Endodermal cell (in vitro differentiated cells): ENCODE results near the gene CCR5AS.

Experiments
- DNase-seq: peaks from one replicate; pipeline ENCODE4 v3.0.0-alpha.2; 2017
- H3K27ac ChIP-seq: 2 replicates; pipeline ENCODE4 v1.5.1; 2013; ENCODE audit warnings: mild to moderate bottlenecking, low read depth, low read length, moderate library complexity
- H3K27me3 ChIP-seq: 2 replicates; pipeline ENCODE4 v1.6.1; 2013; ENCODE audit warnings: mild to moderate bottlenecking, low read length, moderate library complexity; ENCODE audit not compliant: insufficient read depth, control insufficient read depth, poor library complexity, severe bottlenecking
- H3K36me3 ChIP-seq: 2 replicates; pipeline ENCODE4 v1.7.0; 2013; ENCODE audit warnings: mild to moderate bottlenecking, low read length, moderate library complexity; ENCODE audit not compliant: control insufficient read depth, insufficient read depth
- H3K4me1 ChIP-seq: one replicate; pipeline ENCODE4 v1.7.0; 2013; ENCODE audit warnings: low read length; ENCODE audit not compliant: control insufficient read depth, insufficient read depth
- H3K4me3 ChIP-seq: 2 replicates; pipeline ENCODE4 v1.5.1; 2013; ENCODE audit warnings: mild to moderate bottlenecking, low read length, moderate library complexity
- H3K9ac ChIP-seq: 2 replicates; pipeline ENCODE4 v1.6.1; 2013; ENCODE audit warnings: mild to moderate bottlenecking, low read length, moderate library complexity; ENCODE audit not compliant: poor library complexity, severe bottlenecking; ENCODE audit errors: extremely low read depth
- H3K9me3 ChIP-seq: 2 replicates; pipeline ENCODE4 v1.6.1; 2013; ENCODE audit warnings: mild to moderate bottlenecking, low read length, moderate library complexity; ENCODE audit not compliant: control insufficient read depth
- H3K27ac Mint-ChIP-seq: 2 replicates; pipeline ENCODE4 v1.8.0; 2020; ENCODE audit warnings: mixed read lengths
- H3K27me3 Mint-ChIP-seq: 2 replicates; pipeline ENCODE4 v1.8.0; 2021; ENCODE audit warnings: mild to moderate bottlenecking, mixed read lengths; ENCODE audit not compliant: insufficient read depth
- H3K36me3 Mint-ChIP-seq: 2 replicates; pipeline ENCODE4 v1.8.0; 2020; ENCODE audit warnings: low read depth, mixed read lengths
- H3K4me1 Mint-ChIP-seq: 2 replicates; pipeline ENCODE4 v1.8.0; 2020; ENCODE audit warnings: mixed read lengths
- H3K4me3 Mint-ChIP-seq: 2 replicates; pipeline ENCODE4 v1.8.0; 2020; ENCODE audit warnings: mild to moderate bottlenecking, moderate library complexity, mixed read lengths
- H3K9me3 Mint-ChIP-seq: 2 replicates; pipeline ENCODE4 v1.8.0; 2020; ENCODE audit warnings: mild to moderate bottlenecking, mixed read lengths
- CTCF ChIP-seq: fragments of 200-600 bp; sonication (generic); conservative IDR thresholded peaks from 2 replicates; pipeline ENCODE4 v1.5.0; 2021; ENCODE audit warnings: antibody characterized with exemption, mild to moderate bottlenecking
- WGBS, 2 experiments: methylation state at CpG; one replicate each; pipeline versions ENCODE4 v1.1.5 to v1.1.7; 2013; ENCODE audit warnings: missing lambda C conversion rate in 2 of 2, mixed read lengths in 1 of 2; ENCODE audit not compliant: insufficient coverage in 1 of 2, insufficient read length in 1 of 2; 5-methylcytosine and 5-hydroxymethylcytosine counted together

The CCR5AS gene

GRCh38 chr3:46401579-46401978, 5.3 kb downstream of the CCR5AS start:
- no peak for TF ChIP-seq CTCF
- Mint-ChIP-seq H3K27ac (no peak overlapping the region), H3K27me3 (no peaks in the 10 kb centered on the region), H3K9me3 (peaks cover 5% of the 10 kb centered on the region), H3K36me3 (no peaks in the 10 kb centered on the region), H3K4me3 (no peak overlapping the region), H3K4me1 (no peaks in the 10 kb centered on the region)
- Histone ChIP-seq H3K9ac (no peak overlapping the region), H3K4me1 (no peaks in the 10 kb centered on the region), H3K27ac (no peak overlapping the region), H3K4me3 (no peak overlapping the region), H3K9me3 (peaks cover 4% of the 10 kb centered on the region), H3K36me3 (no peaks in the 10 kb centered on the region), H3K27me3 (no peaks in the 10 kb centered on the region)
- DNase-seq: no peak
- whole genome bisulfite sequencing, 2 experiments: 96% methylated on average over 2 of the region's 2 CpGs; no CpG with 5 or more reads in 1 of the 2 experiments

- Mint-ChIP-seq H3K9me3 (peaks cover 5% of the 10 kb centered on the region), H3K36me3 (no peaks in the 10 kb centered on the region), H3K27me3 (no peaks in the 10 kb centered on the region), H3K27ac (no peak overlapping the region), H3K4me1 (no peaks in the 10 kb centered on the region), H3K4me3 (no peak overlapping the region)
- Histone ChIP-seq H3K9ac (no peak overlapping the region), H3K4me3 (no peak overlapping the region), H3K27me3 (no peaks in the 10 kb centered on the region), H3K9me3 (peaks cover 4% of the 10 kb centered on the region), H3K36me3 (no peaks in the 10 kb centered on the region), H3K27ac (no peak overlapping the region), H3K4me1 (no peaks in the 10 kb centered on the region)
- WGBS, 2 experiments: 88 to 92% methylated on average over 5 of the region's 5 CpGs
- no peak for TF ChIP-seq CTCF
- DNase-seq: no peak
These were observed 6.0 kb downstream of the CCR5AS start for GRCh38 chr3:46400846-46401245.

- Mint-ChIP-seq H3K9me3 (peaks cover 5% of the 10 kb centered on the region), H3K27ac (no peak overlapping the region), H3K4me3 (no peak overlapping the region), H3K27me3 (peaks cover 2% of the 10 kb centered on the region), H3K36me3 (no peaks in the 10 kb centered on the region), H3K4me1 (peaks cover 1% of the 10 kb centered on the region)
- Histone ChIP-seq H3K9ac (no peak overlapping the region), H3K27ac (no peak overlapping the region), H3K27me3 (no peaks in the 10 kb centered on the region), H3K9me3 (peaks cover 4% of the 10 kb centered on the region), H3K36me3 (no peaks in the 10 kb centered on the region), H3K4me3 (no peak overlapping the region), H3K4me1 (no peaks in the 10 kb centered on the region)
- WGBS, 2 experiments: 79 to 90% methylated on average over 7 to 8 of the region's 8 CpGs
- no peak for DNase-seq
- TF ChIP-seq CTCF: no peak
These were observed 6.7 kb downstream of the CCR5AS start for GRCh38 chr3:46400000-46400734.
